ENCODE results near the gene PKP1. TPM values are rescaled to one million over a fixed set of nuclear protein-coding genes. Genes with fewer than 3 reads are reported as not detected.

Gene PKP1
- polyA plus RNA-seq, 1 experiment, result 0.05 TPM

- no peaks in the 10 kb centered on the region for H3K36me3 ChIP-seq (ENCODE audit: control insufficient read depth, insufficient read depth, low read length)
- H3K4me3 ChIP-seq (ENCODE audit: low read depth, low read length), result no peak overlapping the region
- H3K27me3 ChIP-seq (ENCODE audit: control insufficient read depth, insufficient read depth, low read length), result peaks cover 12% of the 10 kb centered on the region; the same call in 1 of the 2 replicates
- TF ChIP-seq CTCF (IDR thresholded peaks at IDR 0.05; ENCODE audit: insufficient read depth, low read depth, low read length), result no peak
- DNase-seq (ENCODE audit: low read depth), result no peak
- ChIA-PET CTCF (no interaction called here), POLR2A (no interaction called here)
Measured at GRCh38 chr1:201351617-201352016, 68.3 kb downstream of the PKP1 start.

DNA sequence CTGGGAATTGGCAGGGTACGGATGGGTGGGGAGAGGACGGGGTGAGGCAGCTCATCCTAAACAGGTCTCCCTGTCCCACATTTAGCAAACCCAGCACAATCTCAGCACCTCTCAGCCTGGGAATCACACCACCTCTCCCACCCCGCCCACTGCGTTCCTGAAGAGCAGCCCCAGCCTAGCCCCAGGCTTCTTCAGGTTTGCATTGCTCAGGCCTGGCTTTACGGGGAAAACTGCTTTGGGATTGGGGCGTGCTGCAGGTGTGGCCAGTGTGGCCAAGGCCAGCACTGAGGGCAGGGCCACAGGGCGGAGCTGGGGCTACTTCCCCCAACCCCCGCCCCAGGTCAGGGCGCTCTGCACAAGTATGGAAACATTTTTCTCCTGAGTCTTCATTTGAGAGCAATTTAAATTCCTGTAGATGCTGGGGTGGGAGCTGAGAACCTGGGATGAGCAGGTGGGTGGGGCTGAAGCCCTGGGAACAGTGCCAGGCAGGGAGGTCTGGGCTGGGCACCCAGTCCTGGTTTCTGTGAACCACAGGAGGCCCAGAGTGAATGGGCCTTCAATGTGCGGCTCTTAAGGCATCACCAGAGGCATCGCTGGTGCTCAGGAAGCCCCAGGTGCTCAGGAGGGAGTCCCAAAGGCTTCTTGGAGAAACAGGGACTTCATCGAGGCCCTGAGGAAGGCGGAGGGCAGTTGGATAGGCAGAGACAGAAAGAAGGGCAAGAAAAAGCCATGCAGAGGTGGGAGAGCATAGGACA lies 70.1 kb downstream of the PKP1 start:
- Histone ChIP-seq H3K36me3 (ENCODE audit: control insufficient read depth, insufficient read depth, low read length) (no peaks in the 10 kb centered on the region), H3K4me3 (ENCODE audit: low read depth, low read length) (no peak overlapping the region), H3K27me3 (ENCODE audit: control insufficient read depth, insufficient read depth, low read length) (peaks cover 12% of the 10 kb centered on the region; the same call in 1 of the 2 replicates)
- ChIA-PET POLR2A (no interaction called here), CTCF (interaction anchor here (1.1 to 2.0 kb wide), 3 partner anchors 8 to 99 kb away, joined by 3 to 6 read pairs (median 6); no protein-coding TSS in a partner anchor)
- no peak for DNase-seq (ENCODE audit: low read depth)
- no peak for TF ChIP-seq CTCF (IDR thresholded peaks at IDR 0.05; ENCODE audit: insufficient read depth, low read depth, low read length)

GRCh38 chr1:201354151-201354900 lies 71.0 kb downstream of the PKP1 start:
- POLR2A ChIA-PET, result no interaction called here
- Histone ChIP-seq H3K27me3 (ENCODE audit: control insufficient read depth, insufficient read depth, low read length) (peaks cover 12% of the 10 kb centered on the region; the same call in 1 of the 2 replicates), H3K4me3 (ENCODE audit: low read depth, low read length) (no peak overlapping the region), H3K36me3 (ENCODE audit: control insufficient read depth, insufficient read depth, low read length) (no peaks in the 10 kb centered on the region)
- no peak for TF ChIP-seq CTCF (IDR thresholded peaks at IDR 0.05; ENCODE audit: insufficient read depth, low read depth, low read length)
- CTCF ChIA-PET, result interaction anchor here (0.8 to 12.4 kb wide), 6 partner anchors 7 to 101 kb away, joined by 3 to 136 read pairs (median 4); no protein-coding TSS in a partner anchor
- DNase-seq (ENCODE audit: low read depth), result no peak

- POLR2A ChIA-PET, result no interaction called here
- Histone ChIP-seq H3K36me3 (ENCODE audit: control insufficient read depth, insufficient read depth, low read length) (no peaks in the 10 kb centered on the region), H3K27me3 (ENCODE audit: control insufficient read depth, insufficient read depth, low read length) (peaks cover 12% of the 10 kb centered on the region; the same call in 1 of the 2 replicates), H3K4me3 (ENCODE audit: low read depth, low read length) (no peak overlapping the region)
- no peak for TF ChIP-seq CTCF (IDR thresholded peaks at IDR 0.05; ENCODE audit: insufficient read depth, low read depth, low read length)
- CTCF ChIA-PET, result interaction anchor here (1.4 to 12.4 kb wide), 3 partner anchors 8 to 102 kb away, joined by 3 to 136 read pairs (median 9); no protein-coding TSS in a partner anchor
- no peak for DNase-seq (ENCODE audit: low read depth)
Measured at GRCh38 chr1:201354901-201355295, 71.6 kb downstream of the PKP1 start.

- Histone ChIP-seq H3K36me3 (ENCODE audit: control insufficient read depth, insufficient read depth, low read length) (no peaks in the 10 kb centered on the region), H3K4me3 (ENCODE audit: low read depth, low read length) (no peak overlapping the region), H3K27me3 (ENCODE audit: control insufficient read depth, insufficient read depth, low read length) (peaks cover 12% of the 10 kb centered on the region; the same call in 1 of the 2 replicates)
- CTCF ChIA-PET, result interaction anchor here (1.4 to 12.4 kb wide), 3 partner anchors 8 to 103 kb away, joined by 3 to 136 read pairs (median 9); no protein-coding TSS in a partner anchor
- POLR2A ChIA-PET, result no interaction called here
- no peak for DNase-seq (ENCODE audit: low read depth)
- TF ChIP-seq CTCF (IDR thresholded peaks at IDR 0.05; ENCODE audit: insufficient read depth, low read depth, low read length), result no peak
Measured at GRCh38 chr1:201355471-201355870, 72.2 kb downstream of the PKP1 start.

Data from BJ (cell line).